Measurements from ENCODE around the gene ZNF497.
A peak's percentile ranks its signal among the peaks of the same experiment; 100 is the strongest.
"Not testable (repeated sequence)": the region's sequence is repeated elsewhere in the genome, so short reads cannot be mapped to it uniquely, and the experiment has no call there.

ZNF497 gene

GRCh38 chr19:58393725-58394033 is 31.1 kb upstream of the ZNF497 start:
- DNase-seq: no peak

GRCh38 chr19:58392945-58393724 is 30.6 kb upstream of the ZNF497 start:
- DNase-seq: no peak

- no peak for DNase-seq
These were observed 25.6 kb upstream of the ZNF497 start for GRCh38 chr19:58388175-58388526.

- DNase-seq: no peak
These were observed 25.0 kb upstream of the ZNF497 start for GRCh38 chr19:58387338-58388174.

GRCh38 chr19:58386576-58387337 is 24.2 kb upstream of the ZNF497 start, which contains the start of gene RPS5:
Gene RPS5, plus strand, starts transcription at chr19:58387269. Its CDS starts 869 bp downstream, at chr19:58388138.
- DNase-seq: peak; percentile 93

- no peak for DNase-seq
These were observed 23.5 kb upstream of the ZNF497 start for GRCh38 chr19:58385891-58386575.

GRCh38 chr19:58385313-58385890 is 22.9 kb upstream of the ZNF497 start:
- no peak for DNase-seq

GRCh38 chr19:58382997-58383603 is 20.5 kb upstream of the ZNF497 start:
- no peak for DNase-seq

GRCh38 chr19:58381460-58382212 is 19.1 kb upstream of the ZNF497 start:
- DNase-seq: no peak

DNA sequence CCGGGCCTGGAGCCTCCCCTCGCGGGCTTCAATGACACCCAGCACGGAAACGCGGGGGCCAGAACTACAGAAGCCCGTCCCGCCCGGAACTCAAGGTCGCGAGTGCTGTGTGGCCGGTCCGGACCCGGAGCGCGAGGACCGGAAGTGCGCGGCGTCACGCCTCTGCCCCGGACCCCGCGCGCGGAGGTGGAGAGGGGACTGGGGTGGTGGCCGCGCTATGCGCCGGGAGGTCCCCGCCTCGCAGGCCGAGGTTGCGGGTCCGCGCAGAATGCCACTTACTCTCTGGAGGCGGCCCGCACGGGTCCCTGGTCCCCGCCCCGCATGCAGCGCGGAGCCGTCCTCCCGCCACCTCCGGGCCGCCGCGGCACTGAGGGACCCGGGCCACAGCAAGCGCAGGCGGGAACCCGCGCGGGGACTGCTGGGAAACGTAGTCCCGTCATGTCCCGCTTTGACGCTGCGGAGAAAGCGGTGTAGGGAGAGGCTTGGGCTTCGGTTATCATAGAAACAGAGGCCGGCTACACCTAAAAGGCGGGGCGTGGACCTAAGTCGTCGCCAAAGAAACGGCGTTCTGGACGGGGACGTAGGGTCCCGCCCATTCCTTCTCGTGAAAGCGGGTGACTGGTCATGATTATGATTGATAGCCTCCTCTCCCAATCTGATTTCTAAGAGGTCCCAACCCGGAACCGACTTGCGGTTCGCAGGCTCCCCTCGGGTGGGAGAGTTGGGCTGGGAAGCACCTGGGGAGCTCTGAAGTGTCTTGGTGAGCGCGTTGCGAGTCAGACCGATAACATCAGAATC is 18.3 kb upstream of the ZNF497 start, which contains the start of gene ZNF837:
Gene ZNF837 (minus strand): TSS at position 369 of the 798 bp plus-strand sequence. CDS start 11,698 bp downstream, outside the sequence.
- DNase-seq: peak; percentile 100

DNA sequence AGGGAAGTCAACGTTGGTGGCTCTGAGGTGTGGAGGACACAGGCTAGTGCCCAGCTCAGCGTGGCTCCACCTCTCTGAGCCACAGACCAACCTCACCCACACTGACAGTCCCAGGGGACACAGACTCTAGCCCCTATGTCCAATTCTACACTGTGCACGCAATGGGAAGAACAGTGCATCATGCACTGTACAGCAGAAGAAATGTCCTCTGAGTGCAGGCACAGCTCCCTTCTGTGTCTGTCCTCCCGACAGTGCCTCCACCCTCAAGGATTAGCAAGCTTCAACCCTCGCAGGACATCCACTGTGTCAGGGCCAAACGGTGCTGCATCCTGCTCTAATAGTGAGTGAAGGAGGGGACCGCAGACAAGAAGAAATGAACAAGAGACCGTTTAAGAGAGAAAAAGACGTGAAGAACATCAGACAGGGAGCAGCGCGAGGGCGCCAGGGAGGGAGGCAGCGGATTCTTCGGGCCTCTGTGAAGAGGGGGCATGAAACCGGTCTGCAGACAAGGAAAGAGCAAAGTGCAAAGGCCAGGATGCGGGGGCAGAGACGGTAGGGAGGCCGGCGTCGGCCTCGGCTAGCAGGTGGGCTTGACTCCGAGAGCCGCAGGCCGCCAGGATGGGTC is 17.6 kb upstream of the ZNF497 start:
- no peak for DNase-seq

- DNase-seq: no peak
These were observed 16.7 kb upstream of the ZNF497 start for GRCh38 chr19:58379246-58379645.

DNA sequence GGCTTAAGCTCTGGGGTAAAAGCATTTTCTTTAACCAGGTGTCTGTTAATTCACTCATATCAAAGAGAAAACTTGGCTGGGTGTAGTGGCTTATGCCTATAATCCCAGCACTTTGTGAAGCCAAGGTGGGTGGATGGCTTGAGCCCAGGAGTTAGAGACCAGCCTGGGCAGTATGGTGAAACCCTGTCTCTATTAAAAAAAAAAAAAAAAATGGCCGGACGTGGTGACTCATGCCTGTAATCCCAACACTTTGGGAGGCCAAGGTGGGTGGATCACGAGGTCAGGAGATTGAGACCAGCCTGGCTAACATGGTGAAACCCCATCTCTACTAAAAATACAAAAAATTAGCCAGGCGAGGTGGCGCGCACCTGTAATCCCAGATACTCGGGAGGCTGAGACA is 14.2 kb upstream of the ZNF497 start:
- DNase-seq: not testable (repeated sequence)

- no peak for DNase-seq
These were observed 11.6 kb upstream of the ZNF497 start for GRCh38 chr19:58374200-58374599.

DNA sequence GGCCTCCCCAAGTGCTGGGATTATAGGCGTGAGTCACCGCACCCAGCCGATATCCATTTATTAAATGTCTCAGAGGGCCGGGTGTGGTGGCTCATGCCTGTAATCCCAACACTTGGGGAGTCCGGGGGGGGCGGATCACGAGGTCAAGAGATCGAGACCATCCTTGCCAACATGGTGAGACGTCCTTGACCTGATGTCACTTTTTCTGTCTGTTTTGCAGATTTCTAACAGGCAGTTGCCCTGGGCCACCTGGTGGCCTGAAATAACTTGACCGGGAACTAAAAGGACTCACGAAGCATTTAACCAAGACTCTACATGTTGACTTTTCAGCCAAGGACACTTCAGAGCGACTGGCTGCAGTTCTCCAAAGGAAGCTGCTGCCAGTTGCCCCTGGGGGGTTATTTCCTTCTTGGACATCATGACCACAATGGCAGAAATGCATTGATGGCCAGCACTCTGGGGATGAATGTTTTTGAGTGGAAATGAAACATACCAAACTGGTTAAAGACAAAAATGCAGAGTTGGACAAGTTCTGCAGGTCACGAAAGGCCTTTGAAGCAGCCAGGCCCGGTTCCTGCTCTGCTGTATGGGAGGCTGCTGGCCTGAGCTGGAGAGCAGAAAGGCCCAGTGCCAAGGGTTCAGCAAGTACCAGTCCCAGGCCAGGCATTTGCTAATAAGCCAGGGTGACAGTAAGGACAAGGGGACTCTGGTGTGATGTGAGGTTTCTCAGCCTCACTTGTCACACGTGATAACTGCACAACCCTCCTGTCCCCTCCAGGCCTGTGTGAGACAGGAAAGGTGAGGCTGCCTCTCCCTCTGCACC is 10.0 kb upstream of the ZNF497 start:
- DNase-seq: no peak

DNA sequence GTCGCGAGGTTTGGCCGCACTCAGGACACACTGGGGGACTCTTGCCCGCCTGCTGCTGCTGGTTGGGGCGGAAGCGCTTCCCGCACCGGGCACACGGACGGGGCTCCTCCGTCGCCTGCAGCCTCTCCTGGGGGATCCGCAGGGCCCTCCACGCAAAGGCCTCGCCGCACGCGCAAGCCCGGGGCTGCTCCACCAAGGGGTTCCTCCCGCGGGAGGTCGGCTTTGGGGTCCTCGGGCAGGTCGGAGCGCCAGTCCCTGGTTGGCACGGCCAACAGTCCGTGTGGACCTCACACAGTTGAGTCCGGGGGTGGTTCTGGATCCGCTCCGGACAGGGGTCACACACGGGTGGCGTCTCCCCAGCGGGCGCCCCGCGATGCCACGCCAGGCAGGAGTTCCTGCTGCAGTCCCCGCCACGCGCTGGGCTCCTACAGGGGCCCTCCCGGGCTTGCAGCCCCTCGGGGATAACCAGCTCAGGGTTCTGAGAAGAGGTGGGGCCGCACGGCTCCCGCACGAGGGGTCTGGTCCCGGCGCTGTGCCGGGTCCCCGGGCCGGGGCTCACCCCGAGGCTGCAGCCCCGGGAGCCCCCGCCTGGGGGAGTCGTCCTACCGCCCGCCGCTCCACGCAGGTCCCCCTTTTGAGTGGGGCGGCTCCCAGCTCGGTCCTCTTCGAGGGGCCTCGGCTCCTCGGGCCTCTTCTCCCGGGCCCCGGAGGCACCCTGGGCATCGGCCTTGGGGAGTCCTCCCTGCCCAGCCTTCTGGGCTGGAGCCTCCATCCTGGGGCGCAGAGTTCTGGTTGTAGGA is 6.2 kb upstream of the ZNF497 start:
- no peak for DNase-seq

DNA sequence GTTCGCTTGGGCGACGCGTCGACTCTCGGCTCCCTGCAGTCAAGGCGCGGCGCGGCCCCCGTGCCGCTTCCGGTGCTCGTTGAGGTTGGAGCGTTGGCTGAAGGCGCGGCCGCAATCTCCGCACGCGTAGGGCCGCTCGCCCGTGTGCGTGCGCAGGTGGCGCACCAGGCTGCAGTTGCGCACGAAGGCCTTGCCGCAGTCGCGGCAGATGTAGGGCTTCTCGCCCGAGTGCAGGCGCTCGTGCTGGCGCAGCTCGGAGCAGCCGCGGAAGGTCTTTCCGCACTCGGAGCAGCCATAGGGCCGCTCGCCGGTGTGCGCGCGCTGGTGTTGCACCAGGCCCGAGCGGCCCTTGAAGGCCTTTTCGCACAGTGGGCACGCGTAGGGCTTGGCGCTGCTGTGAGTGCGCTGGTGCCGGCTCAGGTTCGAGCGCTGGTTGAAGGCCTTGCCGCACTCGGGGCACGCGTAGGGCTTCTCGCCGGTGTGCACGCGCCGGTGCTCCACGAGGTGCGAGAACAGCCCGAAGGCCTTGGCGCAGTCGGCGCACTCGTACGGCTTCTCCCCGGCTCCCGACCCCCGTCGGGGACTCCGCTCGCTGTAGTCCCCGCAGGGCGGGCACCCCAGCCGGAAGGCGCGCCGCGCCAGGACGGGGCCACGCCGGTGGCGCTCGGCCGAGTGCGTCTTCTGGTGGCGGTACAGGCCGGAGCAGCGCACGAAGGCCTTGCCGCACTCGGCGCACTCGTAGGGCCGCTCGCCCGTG is 5.3 kb upstream of the ZNF497 start:
- DNase-seq: no peak

Measured in NCI-H1105 (cell line).